Spleen (tissue), 11 donors: ENCODE measurements around the gene CALML5. TPM values are rescaled to one million over a fixed set of nuclear protein-coding genes. Genes with fewer than 3 reads are reported as not detected.

Experiments
- DNase-seq: peaks from one replicate; pipeline ENCODE4 v3.0.0-alpha.2; 2020
- H3K27ac ChIP-seq, 8 donors: fragments of 200-600 bp; sonication (generic) in 7 of 8; 1 replicate in 4 of 8; 2 replicates in 4 of 8; pipeline versions ENCODE4 v1.5.0 to v1.8.0; 2016 to 2021; ENCODE audit warnings: inconsistent platforms in 4 of 8, mild to moderate bottlenecking in 4 of 8, moderate library complexity in 1 of 8
- H3K27me3 ChIP-seq, 7 donors: fragments of 200-600 bp; sonication (generic) in 6 of 7; replicated peaks in 1 of 7; 1 replicate in 4 of 7; 2 replicates in 3 of 7; pipeline versions ENCODE4 v1.5.0 to v1.8.0; 2016 to 2021; ENCODE audit warnings: inconsistent platforms in 3 of 7, mild to moderate bottlenecking in 1 of 7
- H3K36me3 ChIP-seq, 6 donors: fragments of 200-600 bp; sonication (generic) in 5 of 6; 1 replicate in 4 of 6; 2 replicates in 2 of 6; pipeline versions ENCODE4 v1.5.0 to v1.8.0; 2016 to 2021; ENCODE audit warnings: inconsistent platforms in 2 of 6
- H3K4me1 ChIP-seq, 6 donors: fragments of 200-600 bp; sonication (generic) in 5 of 6; 1 replicate in 3 of 6; 2 replicates in 3 of 6; pipeline versions ENCODE4 v1.5.0 to v1.8.0; 2016 to 2021; ENCODE audit warnings: inconsistent platforms in 3 of 6
- H3K4me3 ChIP-seq, 8 donors: fragments of 200-600 bp; sonication (generic) in 7 of 8; 1 replicate in 4 of 8; 2 replicates in 4 of 8; pipeline versions ENCODE4 v1.5.0 to v1.8.0; 2016 to 2021; ENCODE audit warnings: inconsistent platforms in 4 of 8, mild to moderate bottlenecking in 4 of 8, moderate library complexity in 2 of 8
- H3K9me3 ChIP-seq, 8 donors: fragments of 200-600 bp; sonication (generic) in 7 of 8; 1 replicate in 4 of 8; 2 replicates in 4 of 8; pipeline versions ENCODE4 v1.5.0 to v1.8.0; 2016 to 2021; ENCODE audit warnings: inconsistent platforms in 4 of 8
- POLR2A ChIP-seq, 3 donors: fragments of 450-650 bp; IDR thresholded peaks; one replicate each; pipeline ENCODE4 v1.5.1; 2017; ENCODE audit warnings: antibody characterized with exemption in 3 of 3, mild to moderate bottlenecking in 1 of 3
- POLR2AphosphoS5 ChIP-seq, 3 donors: sonication (generic); formaldehyde crosslinking; IDR thresholded peaks; one replicate each; pipeline ENCODE4 v1.5.1; 2017; ENCODE audit warnings: antibody characterized with exemption in 3 of 3
- WGBS, 5 donors: extraction: QIAGEN DNeasy Blood & Tissue Kit in 3 of 5; methylation state at CpG; one replicate each; pipeline versions ENCODE4 v1.1.5 to v1.1.7; 2013 to 2018; 5-methylcytosine and 5-hydroxymethylcytosine counted together
- intact Hi-C: fragments of 100-400 bp; cut with DNase I; formaldehyde crosslinking; loops from one replicate; pipeline ENCODE4 v1.15.0; 2023; ENCODE audit warnings: low total_unique reads
- polyA plus RNA-seq, 3 donors: library from polyadenylated mRNA; stranded (reverse); fragments of 200-250 nt; gene quantifications; one replicate each; pipeline ENCODE4 v1.2.1, GENCODE V29; 2013
- total RNA-seq, 7 donors: library from RNA; depleted of rRNA in 3 of 7; stranded (reverse); fragments of >200 nt in 3 of 7; fragmentation: NEBNext Ultra II Directional in 4 of 7; extraction: Animal tissue kit (Norgen Biotek cat#: 25700) in 4 of 7; gene quantifications; one replicate each; pipeline versions ENCODE4 v1.1.0 to v1.2.1, GENCODE V29; 2016 to 2021
- TF ChIP-seq, protein P1 (sequence below), 11 experiments: fragments of 200-600 bp in 7 of 11; fragments of 450-650 bp in 4 of 11; sonication (generic) in 4 of 11; IDR thresholded peaks in 8 of 11; conservative IDR thresholded peaks in 3 of 11; 1 replicate in 7 of 11; 2 replicates in 4 of 11; pipeline versions ENCODE4 v1.4.0 to v1.8.0; 2016 to 2021; ENCODE audit warnings: antibody characterized with exemption in 11 of 11, inconsistent platforms in 4 of 11, mild to moderate bottlenecking in 1 of 11
- donor health status: healthy with polysubstance abuse.
- donor health status: DM: no; HTN: no; CAD: no; lungs with moderate emphysema.
- donor health status: DM: no; HTN: no; CAD: no.
- donor health status: Bipolar disorder and iron deficiency.
- donor health status: healthy.
- donor health status: DM: no; HTN: no; CAD: no.
- donor health status: DM: yes; HTN: yes; CAD: no.

The CALML5 gene
- total and polyA plus RNA-seq, 10 donors = 0.13 TPM; not detected in 9

DNA sequence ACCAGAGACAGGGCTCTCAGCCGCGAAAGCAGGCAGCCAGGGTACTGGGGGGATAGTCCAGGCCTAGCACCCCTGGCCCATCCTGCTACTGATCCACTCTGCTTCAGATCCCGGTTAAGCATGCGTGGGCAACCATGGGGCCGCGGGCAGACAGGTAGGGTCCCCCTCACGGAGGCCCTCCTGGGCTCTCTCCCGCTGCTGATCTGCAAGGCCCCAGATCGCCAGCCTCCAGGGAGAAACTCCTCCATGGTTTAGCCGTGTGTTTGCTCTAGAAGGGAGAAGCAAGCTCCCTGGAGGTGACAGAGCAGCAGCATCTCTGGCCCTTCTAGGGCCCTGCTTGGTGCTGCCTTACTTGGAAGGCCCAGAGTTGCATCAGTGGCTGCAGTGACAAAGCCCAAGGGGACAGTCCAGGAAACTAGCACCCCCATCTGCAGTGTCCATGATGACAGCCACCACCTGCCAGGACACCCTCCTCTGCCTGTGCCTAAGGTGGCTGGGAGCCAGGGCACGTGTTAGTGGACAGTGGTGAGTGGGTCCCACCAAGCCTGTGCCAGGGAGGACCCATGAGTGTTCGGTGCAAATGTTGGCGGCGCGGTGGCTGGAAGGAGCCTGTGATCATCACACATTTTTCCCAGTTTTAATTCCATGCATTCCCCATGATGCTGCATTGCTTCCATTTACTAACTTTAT is 29.2 kb downstream of the CALML5 start:
- WGBS, 5 donors = 93 to 96% (median 95%) methylated on average over 12 to 15 of the region's 15 CpGs
- no peaks in the 10 kb centered on the region for H3K4me1 ChIP-seq

DNA sequence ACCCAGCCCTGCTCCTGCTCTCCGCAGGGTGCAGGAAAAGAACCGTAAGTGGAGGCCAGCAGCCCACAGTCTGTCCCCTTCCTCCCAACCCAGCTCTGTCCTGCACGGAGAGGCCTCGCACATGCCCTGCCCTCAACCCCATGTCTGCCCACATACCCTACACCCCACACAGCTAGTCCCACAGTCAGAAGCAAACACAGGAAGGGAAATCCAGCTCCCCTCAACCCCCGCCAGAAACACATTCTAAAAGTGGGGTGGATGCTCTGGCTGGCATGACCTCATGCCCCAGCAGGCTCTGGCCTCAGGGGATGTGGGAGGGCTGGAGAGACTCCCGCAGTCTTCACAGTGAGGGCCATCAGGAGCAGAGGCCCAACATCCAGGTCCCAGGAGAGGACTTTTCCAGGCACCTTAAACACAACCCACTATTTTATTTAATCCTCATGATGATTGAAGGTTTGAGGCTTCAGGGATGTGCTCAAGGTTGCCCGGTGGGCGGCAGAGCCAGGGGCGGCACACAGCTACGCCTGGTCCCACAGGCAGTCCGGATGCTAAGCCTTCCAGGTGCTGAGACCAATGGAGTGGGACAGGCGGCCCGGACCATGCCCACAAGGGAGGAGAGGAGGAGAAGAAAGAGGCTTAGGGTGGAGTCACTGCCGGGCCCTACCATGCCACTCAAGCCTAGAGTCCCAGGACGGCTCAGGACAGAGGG is 29.9 kb downstream of the CALML5 start:
- no peak overlapping the region for H3K27ac ChIP-seq
- TF ChIP-seq POLR2AphosphoS5 (IDR thresholded peaks at IDR 0.05) (no peak), POLR2A (IDR thresholded peaks at IDR 0.05) (no peak)
- TF ChIP-seq, protein P1, sequence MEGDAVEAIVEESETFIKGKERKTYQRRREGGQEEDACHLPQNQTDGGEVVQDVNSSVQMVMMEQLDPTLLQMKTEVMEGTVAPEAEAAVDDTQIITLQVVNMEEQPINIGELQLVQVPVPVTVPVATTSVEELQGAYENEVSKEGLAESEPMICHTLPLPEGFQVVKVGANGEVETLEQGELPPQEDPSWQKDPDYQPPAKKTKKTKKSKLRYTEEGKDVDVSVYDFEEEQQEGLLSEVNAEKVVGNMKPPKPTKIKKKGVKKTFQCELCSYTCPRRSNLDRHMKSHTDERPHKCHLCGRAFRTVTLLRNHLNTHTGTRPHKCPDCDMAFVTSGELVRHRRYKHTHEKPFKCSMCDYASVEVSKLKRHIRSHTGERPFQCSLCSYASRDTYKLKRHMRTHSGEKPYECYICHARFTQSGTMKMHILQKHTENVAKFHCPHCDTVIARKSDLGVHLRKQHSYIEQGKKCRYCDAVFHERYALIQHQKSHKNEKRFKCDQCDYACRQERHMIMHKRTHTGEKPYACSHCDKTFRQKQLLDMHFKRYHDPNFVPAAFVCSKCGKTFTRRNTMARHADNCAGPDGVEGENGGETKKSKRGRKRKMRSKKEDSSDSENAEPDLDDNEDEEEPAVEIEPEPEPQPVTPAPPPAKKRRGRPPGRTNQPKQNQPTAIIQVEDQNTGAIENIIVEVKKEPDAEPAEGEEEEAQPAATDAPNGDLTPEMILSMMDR (IDR thresholded peaks at IDR 0.05 in 8 of 11, conservative IDR thresholded peaks at IDR 0.05 in 3 of 11) = no peak
- no peaks in the 10 kb centered on the region for H3K4me1 ChIP-seq
- no peak for DNase-seq
- WGBS, 5 donors = 82 to 90% (median 88%) methylated on average over 14 to 15 of the region's 15 CpGs
- H3K36me3 ChIP-seq = no peaks in the 10 kb centered on the region
- no peak overlapping the region for H3K4me3 ChIP-seq
- intact Hi-C loops = no loop called here
- peaks cover 0 to 9% (median 6%) of the 10 kb centered on the region in 8 donors for H3K9me3 ChIP-seq
- H3K27me3 ChIP-seq = no peaks in the 10 kb centered on the region

More for the DNA sequence above, 29.2 kb downstream of the CALML5 start:
- Histone ChIP-seq H3K36me3 (no peaks in the 10 kb centered on the region), H3K27ac (no peak overlapping the region), H3K9me3 (peaks cover 0 to 9% (median 6%) of the 10 kb centered on the region in 8 donors), H3K4me3 (no peak overlapping the region), H3K27me3 (no peaks in the 10 kb centered on the region)
- no peak for DNase-seq
- TF ChIP-seq, protein P1 (IDR thresholded peaks at IDR 0.05 in 8 of 11, conservative IDR thresholded peaks at IDR 0.05 in 3 of 11) = no peak
- TF ChIP-seq POLR2AphosphoS5 (IDR thresholded peaks at IDR 0.05) (no peak), POLR2A (IDR thresholded peaks at IDR 0.05) (no peak)
- intact Hi-C loops = no loop called here

DNA sequence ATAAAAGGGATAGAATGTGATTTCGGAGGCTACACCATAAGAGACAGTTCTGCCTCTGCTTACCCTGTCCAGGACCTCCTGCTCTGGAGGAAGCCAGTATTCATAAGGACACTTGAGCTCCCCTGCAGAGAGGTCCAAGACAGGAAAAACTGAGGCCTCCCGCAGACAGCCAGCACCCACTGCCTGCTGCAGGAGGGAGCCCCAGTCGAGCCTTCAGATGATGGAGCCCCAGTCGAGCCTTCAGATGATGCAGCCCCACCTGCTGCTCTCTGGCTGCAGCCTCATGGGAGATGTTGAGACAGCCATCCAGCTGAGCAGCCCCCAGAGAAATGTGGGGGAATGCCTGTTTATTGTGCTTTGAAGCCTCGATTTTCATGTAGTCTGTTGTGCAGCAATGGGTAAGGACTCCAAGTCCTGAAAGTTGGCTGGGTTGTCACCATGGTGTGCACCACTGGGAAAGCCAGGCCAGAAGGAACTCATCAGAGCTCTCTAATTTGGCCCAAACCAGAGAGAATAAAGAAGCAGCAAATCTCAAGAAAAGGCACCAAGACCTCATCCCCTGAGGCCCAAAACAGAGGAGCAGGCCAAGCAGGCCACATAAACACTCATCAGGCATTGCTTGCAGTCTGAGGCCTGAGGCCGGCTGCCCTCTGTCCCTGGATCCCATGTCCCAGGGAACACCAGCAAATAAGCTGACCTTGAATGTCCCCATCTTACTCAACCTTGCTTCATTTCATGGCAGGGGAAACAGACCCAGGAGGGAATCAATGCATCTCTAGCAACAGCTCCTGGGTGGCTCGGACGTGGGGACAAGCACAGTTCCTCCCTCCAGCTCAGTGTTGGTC is 30.9 kb downstream of the CALML5 start:
- H3K27ac ChIP-seq = no peak overlapping the region
- H3K4me1 ChIP-seq = no peaks in the 10 kb centered on the region
- no peaks in the 10 kb centered on the region for H3K36me3 ChIP-seq
- intact Hi-C loops = no loop called here
- TF ChIP-seq, protein P1 (IDR thresholded peaks at IDR 0.05 in 8 of 11, conservative IDR thresholded peaks at IDR 0.05 in 3 of 11) = no peak
- TF ChIP-seq POLR2A (IDR thresholded peaks at IDR 0.05) (no peak), POLR2AphosphoS5 (IDR thresholded peaks at IDR 0.05) (no peak)
- H3K9me3 ChIP-seq = peaks cover 0 to 9% (median 6%) of the 10 kb centered on the region in 8 donors
- 91 to 95% (median 92%) methylated on average over 8 of the region's 8 CpGs for WGBS, 5 donors
- H3K27me3 ChIP-seq = no peaks in the 10 kb centered on the region
- H3K4me3 ChIP-seq = no peak overlapping the region
- DNase-seq = no peak
